Skeletal muscle satellite cell (primary cell): Measurements from ENCODE around the gene TMEM167B. TPM values are rescaled to one million over a fixed set of nuclear protein-coding genes. Genes with fewer than 3 reads are reported as not detected.
"Not testable (repeated sequence)": the region's sequence is repeated elsewhere in the genome, so short reads cannot be mapped to it uniquely, and the experiment has no call there.

Experiments used
- H3K27me3 ChIP-seq: 2 replicates; pipeline ENCODE4 v1.7.0; 2013; ENCODE audit warnings: low read length; ENCODE audit not compliant: control insufficient read depth, insufficient read depth
- H3K36me3 ChIP-seq: 2 replicates; pipeline ENCODE4 v1.7.0; 2013; ENCODE audit warnings: mild to moderate bottlenecking, control low read depth, low read length; ENCODE audit not compliant: insufficient read depth
- H3K4me1 ChIP-seq: 2 replicates; pipeline ENCODE4 v1.7.0; 2013; ENCODE audit warnings: low read length; ENCODE audit not compliant: control insufficient read depth, insufficient read depth
- H3K4me2 ChIP-seq: 2 replicates; pipeline ENCODE4 v1.7.0; 2013; ENCODE audit warnings: mild to moderate bottlenecking, low read length
- H3K4me3 ChIP-seq: 2 replicates; pipeline ENCODE4 v1.7.0; 2013; ENCODE audit warnings: low read length
- H3K9ac ChIP-seq: 2 replicates; pipeline ENCODE4 v1.7.0; 2013; ENCODE audit warnings: mild to moderate bottlenecking, low read depth, low read length, moderate library complexity
- H3K9me3 ChIP-seq: replicated peaks from 2 replicates; pipeline ENCODE4 v1.7.0; 2013; ENCODE audit warnings: mild to moderate bottlenecking, control low read depth, low read length
- small RNA-seq: library from RNA; depleted of rRNA; stranded (forward); fragments of <200 nt; gene quantifications from one replicate; pipeline ENCODE3, GENCODE V24; 2012

TMEM167B gene

DNA sequence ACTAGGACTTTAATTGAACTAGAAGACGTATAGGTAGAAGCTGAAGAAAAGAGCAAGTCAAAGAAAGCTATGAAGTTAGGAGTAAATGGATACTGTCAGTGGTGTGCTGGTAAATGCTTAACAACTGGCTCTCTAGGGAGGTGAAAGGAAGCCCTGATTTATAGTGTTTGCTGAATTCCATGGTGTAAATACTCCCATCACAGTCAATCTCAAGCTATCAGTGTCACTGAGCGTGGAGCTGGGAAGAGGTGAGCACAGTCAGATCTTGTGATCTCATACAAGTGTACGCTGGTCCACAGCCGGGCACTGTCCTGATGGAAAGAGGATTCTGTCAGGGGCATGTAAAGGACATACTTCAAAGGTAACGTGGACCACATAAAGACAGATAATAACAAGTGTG lies 51.7 kb downstream of the TMEM167B start:
- H3K4me3 ChIP-seq, result no peak overlapping the region
- H3K36me3 ChIP-seq, result no peaks in the 10 kb centered on the region
- H3K4me1 ChIP-seq, result no peaks in the 10 kb centered on the region
- no peaks in the 10 kb centered on the region for H3K9me3 ChIP-seq
- H3K4me2 ChIP-seq, result no peak overlapping the region
- H3K27me3 ChIP-seq, result no peaks in the 10 kb centered on the region
- no peak overlapping the region for H3K9ac ChIP-seq

DNA sequence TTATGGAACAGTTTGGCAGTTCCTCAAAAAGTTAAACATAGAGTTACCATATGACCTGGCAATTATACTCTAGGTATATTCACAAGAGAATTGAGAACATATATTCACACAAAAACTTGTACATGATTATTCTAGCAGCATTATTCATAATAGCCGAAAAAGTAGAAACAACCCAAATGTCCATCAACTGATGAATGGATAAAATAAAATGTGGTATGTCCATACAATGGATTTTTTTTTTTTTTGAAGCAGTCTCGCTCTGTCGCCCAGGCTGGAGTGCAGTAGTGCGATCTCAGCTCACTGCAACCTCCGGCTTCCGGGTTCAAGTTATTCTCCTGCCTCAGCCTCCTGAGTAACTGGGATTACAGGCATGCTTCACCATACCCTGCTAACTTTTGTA lies 52.2 kb downstream of the TMEM167B start:
- H3K4me2 ChIP-seq, H3K9me3 ChIP-seq, H3K36me3 ChIP-seq, H3K9ac ChIP-seq, H3K4me3 ChIP-seq, H3K27me3 ChIP-seq, H3K4me1 ChIP-seq: not testable (repeated sequence)

Small RNAs within 50 kb of the gene (small RNA-seq; reads per million reads assigned to genes)
- gene AL356488.2, result not detected
